GM19324 (cell line): Measurements from ENCODE around the gene EXOC6.
"Not testable (repeated sequence)": the region's sequence is repeated elsewhere in the genome, so short reads cannot be mapped to it uniquely, and the experiment has no call there.

Experiments used
- ATAC-seq: cut with Tn5 transposase; IDR thresholded peaks from one replicate; pipeline ENCODE4 v1.9.1; 2021; ENCODE audit warnings: mild to moderate bottlenecking, moderate library complexity; ENCODE audit not compliant: unreplicated experiment, low FRiP score

The EXOC6 gene

GRCh38 chr10:92929896-92930295 lies 81.6 kb downstream of the EXOC6 start:
- ATAC-seq: no peak

GRCh38 chr10:92931597-92931996 lies 83.3 kb downstream of the EXOC6 start:
- ATAC-seq: no peak

GRCh38 chr10:92937876-92938275 lies 89.6 kb downstream of the EXOC6 start:
- no peak for ATAC-seq

- ATAC-seq: no peak
These were observed 90.5 kb downstream of the EXOC6 start for GRCh38 chr10:92938841-92939240.

GRCh38 chr10:92942226-92942625 lies 93.9 kb downstream of the EXOC6 start:
- no peak for ATAC-seq

GRCh38 chr10:92946491-92946890 lies 98.2 kb downstream of the EXOC6 start:
- ATAC-seq: no peak

GRCh38 chr10:92952573-92952972 lies 104.3 kb downstream of the EXOC6 start:
- ATAC-seq: not testable (repeated sequence)

GRCh38 chr10:92957223-92958010 lies 109.1 kb downstream of the EXOC6 start:
- ATAC-seq: no peak

GRCh38 chr10:92961638-92962037 lies 113.3 kb downstream of the EXOC6 start:
- no peak for ATAC-seq

GRCh38 chr10:92965314-92965713 lies 117.0 kb downstream of the EXOC6 start:
- no peak for ATAC-seq

GRCh38 chr10:92967641-92968040 lies 119.3 kb downstream of the EXOC6 start:
- ATAC-seq: no peak

- ATAC-seq: no peak
These were observed 120.8 kb downstream of the EXOC6 start for GRCh38 chr10:92969151-92969550.

- no peak for ATAC-seq
These were observed 122.2 kb downstream of the EXOC6 start for GRCh38 chr10:92970301-92971070.

- no peak for ATAC-seq
These were observed 123.9 kb downstream of the EXOC6 start for GRCh38 chr10:92972066-92972870.

GRCh38 chr10:92972886-92973285 lies 124.6 kb downstream of the EXOC6 start:
- ATAC-seq: no peak

GRCh38 chr10:92976278-92976677 lies 128.0 kb downstream of the EXOC6 start:
- not testable (repeated sequence) for ATAC-seq

GRCh38 chr10:92989250-92989649 lies 140.9 kb downstream of the EXOC6 start:
- ATAC-seq: no peak

- ATAC-seq: no peak
These were observed 142.3 kb downstream of the EXOC6 start for GRCh38 chr10:92990615-92991014.

GRCh38 chr10:92991513-92991912 lies 143.2 kb downstream of the EXOC6 start:
- ATAC-seq: no peak

- ATAC-seq: no peak
These were observed 145.5 kb downstream of the EXOC6 start for GRCh38 chr10:92993699-92994272.

GRCh38 chr10:92995509-92995908 lies 147.2 kb downstream of the EXOC6 start:
- no peak for ATAC-seq
